ENCODE measurements around the gene SEPTIN2. TPM values are rescaled to one million over a fixed set of nuclear protein-coding genes. Genes with fewer than 3 reads are reported as not detected.

The SEPTIN2 gene
- total and polyA plus RNA-seq, 11 donors = 91.2 to 237 (median 199) TPM

DNA sequence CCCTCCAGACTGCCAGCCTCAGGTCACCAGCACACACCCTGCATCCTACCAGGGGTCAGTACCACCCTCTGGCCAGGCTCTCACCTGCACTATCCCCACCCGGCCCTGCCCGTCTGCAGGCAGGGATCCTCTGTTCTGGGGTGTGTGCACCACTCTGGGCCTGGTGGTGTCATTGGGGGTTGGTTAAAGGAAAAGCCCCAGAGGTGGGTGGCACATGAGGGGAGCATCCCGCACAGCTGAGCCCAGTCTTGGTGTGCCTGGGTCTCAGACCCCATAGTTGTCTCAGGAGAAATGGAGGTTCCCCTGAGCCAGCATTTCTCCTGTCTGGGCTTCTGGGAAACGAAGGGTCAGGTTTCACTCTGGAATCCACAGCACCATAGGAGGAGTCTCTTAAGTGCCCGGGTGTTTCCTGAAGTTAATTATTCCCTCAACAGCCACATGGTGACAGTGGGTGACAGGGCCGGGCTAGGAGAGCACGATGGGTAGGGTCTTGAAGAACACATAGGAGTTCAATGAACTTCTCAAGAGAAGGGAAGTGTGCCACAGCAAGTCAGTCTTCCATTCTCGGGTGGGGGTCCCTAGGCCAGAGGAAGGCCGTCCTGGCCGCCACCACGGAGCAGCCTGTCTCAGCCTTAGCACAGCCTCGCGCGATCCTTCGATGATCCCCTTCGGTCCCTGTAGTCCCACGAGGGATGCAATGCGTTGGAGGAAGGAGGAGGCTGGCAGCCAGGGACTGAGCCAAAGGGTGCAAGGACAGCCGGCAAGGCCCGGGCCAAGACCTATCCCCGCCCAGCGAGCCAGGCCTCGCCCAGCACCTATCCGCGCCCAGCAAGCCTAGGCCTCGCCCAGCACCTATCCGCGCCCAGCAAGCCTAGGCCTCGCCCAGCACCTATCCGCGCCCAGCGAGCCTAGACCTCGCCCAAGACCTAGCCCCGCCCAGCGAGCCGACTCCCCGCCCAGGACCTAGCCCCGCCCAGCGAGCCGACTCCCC, 39.2 kb downstream of the SEPTIN2 start:
- Histone ChIP-seq H3K27ac (peak overlapping the region; percentile 16 to 77 (median 59)), H3K27me3 (no peaks in the 10 kb centered on the region), H3K4me1 (peaks cover 0 to 40% (median 19%) of the 10 kb centered on the region in 12 donors), H3K9me3 (no peaks in the 10 kb centered on the region), H3K4me3 (peak overlapping the region in 9 of 12 donors; percentile 16 to 56 (median 43)), H3K36me3 (peaks cover 0 to 49% (median 45%) of the 10 kb centered on the region in 9 donors)
- intact Hi-C loops (cut with DNase I) = loop anchor here in 5 of 10 donors (5.0 to 10.0 kb wide), 4 partner anchors 37 to 260 kb away; partner anchors contain the start of genes HDLBP (in 4 of the 5) and SEPTIN2 (in 4 of the 5)
- DNase-seq (peak; percentile 84 to 93 (median 90)), ATAC-seq (peak; percentile 54 to 68 (median 64))
- TF ChIP-seq POLR2A (IDR thresholded peaks at IDR 0.05) = no peak
- TF ChIP-seq, protein P1, sequence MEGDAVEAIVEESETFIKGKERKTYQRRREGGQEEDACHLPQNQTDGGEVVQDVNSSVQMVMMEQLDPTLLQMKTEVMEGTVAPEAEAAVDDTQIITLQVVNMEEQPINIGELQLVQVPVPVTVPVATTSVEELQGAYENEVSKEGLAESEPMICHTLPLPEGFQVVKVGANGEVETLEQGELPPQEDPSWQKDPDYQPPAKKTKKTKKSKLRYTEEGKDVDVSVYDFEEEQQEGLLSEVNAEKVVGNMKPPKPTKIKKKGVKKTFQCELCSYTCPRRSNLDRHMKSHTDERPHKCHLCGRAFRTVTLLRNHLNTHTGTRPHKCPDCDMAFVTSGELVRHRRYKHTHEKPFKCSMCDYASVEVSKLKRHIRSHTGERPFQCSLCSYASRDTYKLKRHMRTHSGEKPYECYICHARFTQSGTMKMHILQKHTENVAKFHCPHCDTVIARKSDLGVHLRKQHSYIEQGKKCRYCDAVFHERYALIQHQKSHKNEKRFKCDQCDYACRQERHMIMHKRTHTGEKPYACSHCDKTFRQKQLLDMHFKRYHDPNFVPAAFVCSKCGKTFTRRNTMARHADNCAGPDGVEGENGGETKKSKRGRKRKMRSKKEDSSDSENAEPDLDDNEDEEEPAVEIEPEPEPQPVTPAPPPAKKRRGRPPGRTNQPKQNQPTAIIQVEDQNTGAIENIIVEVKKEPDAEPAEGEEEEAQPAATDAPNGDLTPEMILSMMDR (IDR thresholded peaks at IDR 0.05) = no peak
- WGBS, 4 donors = 22 to 44% (median 27%) methylated on average over 19 to 40 of the region's 40 CpGs

DNA sequence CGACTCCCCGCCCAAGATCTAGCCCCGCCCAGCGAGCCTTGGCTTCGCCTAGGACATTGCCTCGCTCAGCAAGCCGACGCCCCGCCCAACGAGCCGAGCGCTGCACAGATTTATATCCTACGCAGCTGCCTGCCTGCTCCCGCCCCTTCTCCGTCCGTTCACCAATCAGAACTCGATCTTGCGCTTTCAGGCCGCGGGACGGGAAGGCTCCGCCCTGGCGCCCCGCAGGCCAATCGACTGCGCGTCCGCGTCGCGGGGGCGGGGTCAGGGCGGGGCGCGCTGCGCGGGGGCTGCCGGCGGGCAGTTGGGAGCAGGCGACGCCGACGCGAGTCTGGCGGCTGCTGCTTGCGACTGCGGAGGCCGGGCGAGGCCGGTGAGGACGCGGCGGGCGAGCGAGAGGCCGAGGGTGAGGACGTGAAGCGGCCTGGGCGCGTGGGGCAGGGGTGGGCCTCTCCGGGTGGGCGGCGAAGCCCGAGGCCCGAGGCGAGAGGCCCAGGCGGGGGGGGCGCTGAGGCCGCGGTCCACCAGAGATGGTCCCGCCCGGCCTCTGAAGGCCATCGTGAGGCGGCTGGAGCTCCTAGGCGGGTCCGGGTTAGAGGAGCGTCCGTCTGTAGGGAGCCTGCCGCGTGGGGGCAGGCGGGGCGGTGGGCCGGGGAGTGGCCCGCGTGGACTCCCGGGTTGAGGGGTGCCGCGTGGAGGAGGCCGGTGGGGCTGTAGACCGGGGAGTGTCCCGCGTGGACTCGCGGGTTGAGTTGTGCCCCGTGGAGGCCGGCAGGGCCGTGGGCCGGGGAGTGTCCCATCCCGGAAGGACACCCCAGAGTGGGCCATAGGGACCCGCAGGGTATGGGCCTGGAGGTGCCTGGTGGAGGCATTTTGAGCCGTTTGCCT, 40.5 kb downstream of the SEPTIN2 start, which contains the start of gene FARP2:
Gene FARP2, plus strand, starts transcription at position 303 of the 888 bp plus-strand sequence. CDS start 16,823 bp downstream, outside the sequence.
- Histone ChIP-seq H3K4me1 (peaks cover 0 to 40% (median 19%) of the 10 kb centered on the region in 12 donors), H3K4me3 (peak within 1 kb of the TSS; percentile 60 to 97 (median 88)), H3K27ac (peak within 1 kb of the TSS; percentile 16 to 93 (median 86)), H3K27me3 (no peaks in the 10 kb centered on the region), H3K36me3 (peaks cover 0 to 36% (median 33%) of the 10 kb centered on the region in 9 donors), H3K9me3 (no peaks in the 10 kb centered on the region)
- DNase-seq = peak; percentile 99 to 100 (median 100)
- TF ChIP-seq, protein P1 (IDR thresholded peaks at IDR 0.05) = peak in 1 of 12 donors; percentile 7
- TF ChIP-seq POLR2A (IDR thresholded peaks at IDR 0.05) = peak in 1 of 2 donors; percentile 91
- 0 to 3% (median 0%) methylated on average over 16 to 101 of the region's 101 CpGs for WGBS, 4 donors
- intact Hi-C loops (cut with DNase I) = loop anchor here in 4 of 10 donors (1.0 to 10.0 kb wide), 6 partner anchors 36 to 259 kb away; partner anchors contain the start of genes HDLBP (in 3 of the 4) and SEPTIN2 (in 3 of the 4)
- ATAC-seq = peak; percentile 91 to 96 (median 94)

DNA sequence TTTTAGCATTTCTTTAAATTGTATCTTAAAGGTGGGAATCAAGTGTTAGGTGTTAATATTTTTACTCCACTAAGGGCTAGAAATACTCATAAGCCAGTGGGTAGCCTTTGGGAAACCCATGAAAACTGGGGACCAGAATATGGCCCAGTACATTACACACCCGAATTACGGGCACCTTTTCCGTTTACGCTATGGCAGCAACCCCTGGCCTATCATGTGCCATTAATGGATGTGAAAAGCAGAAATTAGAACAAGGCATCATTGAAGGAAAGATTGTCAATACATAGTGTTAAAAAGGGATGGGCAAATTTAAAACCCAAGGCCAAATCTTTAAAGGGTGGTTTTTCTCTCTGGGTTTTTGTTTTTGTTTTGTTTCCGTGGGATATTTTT, 41.1 kb downstream of the SEPTIN2 start:
- intact Hi-C loops (cut with DNase I) = loop anchor here in 4 of 10 donors (1.0 to 10.0 kb wide), 6 partner anchors 35 to 258 kb away; partner anchors contain the start of genes HDLBP (in 3 of the 4) and SEPTIN2 (in 3 of the 4)

More for the DNA sequence above, 41.1 kb downstream of the SEPTIN2 start:
- Histone ChIP-seq H3K4me3 (peak overlapping the region; percentile 60 to 97 (median 88)), H3K9me3 (no peaks in the 10 kb centered on the region), H3K4me1 (peaks cover 0 to 40% (median 19%) of the 10 kb centered on the region in 12 donors), H3K27me3 (no peaks in the 10 kb centered on the region), H3K36me3 (peaks cover 0 to 30% (median 26%) of the 10 kb centered on the region in 9 donors), H3K27ac (peak overlapping the region; percentile 14 to 93 (median 86))
- no peak for DNase-seq
- whole genome bisulfite sequencing, 4 donors = 6 to 22% (median 20%) methylated on average over 5 of the region's 5 CpGs
- TF ChIP-seq POLR2A (IDR thresholded peaks at IDR 0.05) = no peak
- TF ChIP-seq, protein P1 (IDR thresholded peaks at IDR 0.05) = no peak
- no peak for ATAC-seq

Data from heart left ventricle (tissue), 16 donors.